Neural crest cell (in vitro differentiated cells): ENCODE data around the gene GABRR2. TPM values are rescaled to one million over a fixed set of nuclear protein-coding genes. Genes with fewer than 3 reads are reported as not detected.

ENCODE experiments used
- DNase-seq: peaks from one replicate; pipeline ENCODE4 v3.0.0; 2021; ENCODE audit warnings: low read depth, mixed read lengths, low spot score
- H3K27ac Mint-ChIP-seq: one replicate; pipeline ENCODE4 v1.8.0; 2021; ENCODE audit warnings: mild to moderate bottlenecking, mixed read lengths; ENCODE audit not compliant: unreplicated experiment
- H3K27me3 Mint-ChIP-seq: 2 replicates; pipeline ENCODE4 v1.8.0; 2021; ENCODE audit warnings: low read depth, mild to moderate bottlenecking, mixed read lengths
- H3K36me3 Mint-ChIP-seq: 2 replicates; pipeline ENCODE4 v1.8.0; 2021; ENCODE audit warnings: low read depth, mild to moderate bottlenecking, mixed read lengths
- H3K4me1 Mint-ChIP-seq: 2 replicates; pipeline ENCODE4 v1.8.0; 2021; ENCODE audit warnings: mixed read lengths
- H3K4me3 Mint-ChIP-seq: one replicate; pipeline ENCODE4 v1.8.0; 2021; ENCODE audit warnings: mild to moderate bottlenecking, mixed read lengths
- H3K9me3 Mint-ChIP-seq: 2 replicates; pipeline ENCODE4 v1.8.0; 2021; ENCODE audit warnings: mixed read lengths
- CTCF ChIP-seq: fragments of 200-600 bp; sonication (generic); conservative IDR thresholded peaks from 2 replicates; pipeline ENCODE4 v1.5.0; 2021; ENCODE audit warnings: antibody characterized with exemption, mild to moderate bottlenecking
- total RNA-seq: library from RNA; stranded (reverse); gene quantifications from 2 replicates; pipeline ENCODE4 v1.2.1, GENCODE V29; 2021

Gene GABRR2
- total RNA-seq, 1 donor from 2014 or later: 0.51 TPM

GRCh38 chr6:89264296-89264695, 50.8 kb downstream of the GABRR2 start:
- DNase-seq: no peak
- H3K36me3 Mint-ChIP-seq: no peaks in the 10 kb centered on the region
- H3K4me3 Mint-ChIP-seq: no peak overlapping the region
- peaks cover 7% of the 10 kb centered on the region for H3K4me1 Mint-ChIP-seq
- no peak overlapping the region for H3K27ac Mint-ChIP-seq
- H3K27me3 Mint-ChIP-seq: no peaks in the 10 kb centered on the region
- TF ChIP-seq CTCF: no peak
- H3K9me3 Mint-ChIP-seq: no peaks in the 10 kb centered on the region

- TF ChIP-seq CTCF: no peak
- Mint-ChIP-seq H3K27ac (no peak overlapping the region), H3K27me3 (no peaks in the 10 kb centered on the region), H3K4me1 (no peaks in the 10 kb centered on the region), H3K36me3 (no peaks in the 10 kb centered on the region), H3K9me3 (no peaks in the 10 kb centered on the region), H3K4me3 (no peak overlapping the region)
- DNase-seq: no peak
Measured at GRCh38 chr6:89260832-89261231, 54.3 kb downstream of the GABRR2 start.

GRCh38 chr6:89260310-89260709, 54.8 kb downstream of the GABRR2 start:
- Mint-ChIP-seq H3K4me1 (no peaks in the 10 kb centered on the region), H3K4me3 (no peak overlapping the region), H3K27me3 (no peaks in the 10 kb centered on the region), H3K27ac (no peak overlapping the region), H3K9me3 (no peaks in the 10 kb centered on the region), H3K36me3 (no peaks in the 10 kb centered on the region)
- DNase-seq: no peak
- TF ChIP-seq CTCF: no peak

- H3K4me3 Mint-ChIP-seq: no peak overlapping the region
- H3K9me3 Mint-ChIP-seq: no peaks in the 10 kb centered on the region
- DNase-seq: no peak
- no peaks in the 10 kb centered on the region for H3K4me1 Mint-ChIP-seq
- no peak for TF ChIP-seq CTCF
- no peak overlapping the region for H3K27ac Mint-ChIP-seq
- H3K27me3 Mint-ChIP-seq: no peaks in the 10 kb centered on the region
- no peaks in the 10 kb centered on the region for H3K36me3 Mint-ChIP-seq
Measured at GRCh38 chr6:89258912-89259311, 56.2 kb downstream of the GABRR2 start.

- no peaks in the 10 kb centered on the region for H3K9me3 Mint-ChIP-seq
- no peaks in the 10 kb centered on the region for H3K4me1 Mint-ChIP-seq
- H3K27ac Mint-ChIP-seq: no peak overlapping the region
Measured at GRCh38 chr6:89257781-89258180, 57.3 kb downstream of the GABRR2 start.

More at GRCh38 chr6:89257781-89258180, 57.3 kb downstream of the GABRR2 start:
- H3K36me3 Mint-ChIP-seq: no peaks in the 10 kb centered on the region
- TF ChIP-seq CTCF: no peak
- DNase-seq: no peak
- H3K27me3 Mint-ChIP-seq: no peaks in the 10 kb centered on the region
- H3K4me3 Mint-ChIP-seq: no peak overlapping the region
